K562 (cell line): ENCODE measurements around the gene POLD2. TPM values are rescaled to one million over a fixed set of nuclear protein-coding genes. Genes with fewer than 3 reads are reported as not detected.

Source experiments
- ATAC-seq: fragments of 200-7000 bp; cut with Tn5 transposase; 3 replicates; pipeline ENCODE4 v1.9.1; 2020; ENCODE audit warnings: moderate library complexity
- BruUV-seq: library from RNA; stranded (reverse); fragments of 400-500 nt; replicated peaks from 2 replicates; lab custom pipeline; 2021; lab: Mats Ljungman, UMichigan
- CTCF ChIA-PET: fragments of 300-600 bp; formaldehyde crosslinking; extraction: SDS; loops from one replicate; lab custom pipeline; 2021; ENCODE audit warnings: low intra/inter-chr PET ratio; lab: Yijun Ruan, JAX
- POLR2A ChIA-PET: fragments of 300-600, 350-650 bp; sonication (Branson Sonifier 250); formaldehyde crosslinking; extraction: SDS; loops from one replicate; lab custom pipeline; 2021; ENCODE audit warnings: antibody characterized with exemption, inconsistent platforms; lab: Yijun Ruan, JAX
- DNase-seq, 4 experiments: peaks; one replicate each; pipeline versions ENCODE4 v3.0.0 to v3.0.0-alpha.2; 2011 to 2018; ENCODE audit warnings: low spot score in 3 of 4, mixed read lengths in 3 of 4; ENCODE audit errors: extremely low read depth in 1 of 4
- FAIRE-seq: peaks from 2 replicates; lab custom pipeline; 2011; peaks lifted over from hg19 to GRCh38; lab: Jason Lieb, UNC
- H2AFZ ChIP-seq: 2 replicates; pipeline ENCODE4 v1.6.0; 2011; ENCODE audit warnings: low read depth, low read length, control low read depth, inconsistent platforms
- H3K27ac ChIP-seq: fragments of 200-600 bp; 3 replicates; pipeline ENCODE4 v1.8.0; 2011; ENCODE audit warnings: low read depth, mild to moderate bottlenecking, control low read depth, inconsistent platforms, low read length, moderate library complexity, mixed read lengths; ENCODE audit errors: extremely low read depth
- H3K27me3 ChIP-seq, 2 experiments: fragments of 300-600 bp in 1 of 2; 2 replicates in 1 of 2; 3 replicates in 1 of 2; pipeline versions ENCODE4 v1.6.0 to v1.8.0; 2011; ENCODE audit warnings: inconsistent platforms in 2 of 2, low read length in 2 of 2, mild to moderate bottlenecking in 1 of 2, mixed read lengths in 1 of 2, moderate library complexity in 1 of 2; ENCODE audit not compliant: control insufficient read depth in 2 of 2, insufficient read depth in 2 of 2
- H3K36me3 ChIP-seq: fragments of 300-600 bp; 3 replicates; pipeline ENCODE4 v1.8.0; 2011; ENCODE audit warnings: mild to moderate bottlenecking, low read length, inconsistent platforms; ENCODE audit not compliant: control insufficient read depth, insufficient read depth
- H3K4me1 ChIP-seq, 2 experiments: fragments of 200-600 bp in 1 of 2; replicated peaks in 1 of 2; 2 replicates in 1 of 2; 3 replicates in 1 of 2; pipeline versions ENCODE4 v1.5.1 to v1.8.0; 2011; ENCODE audit warnings: inconsistent platforms in 2 of 2, low read length in 2 of 2, mild to moderate bottlenecking in 1 of 2, mixed read lengths in 1 of 2, moderate library complexity in 1 of 2; ENCODE audit not compliant: control insufficient read depth in 2 of 2, insufficient read depth in 2 of 2
- H3K4me2 ChIP-seq: 2 replicates; pipeline ENCODE4 v1.6.1; 2011; ENCODE audit warnings: low read length, control low read depth, inconsistent platforms, mixed read lengths; ENCODE audit not compliant: insufficient read depth
- H3K4me3 ChIP-seq: fragments of 200-600 bp; sonication (generic), shearing (Covaris generic); 2 replicates; pipeline ENCODE4 v1.5.1; 2016; ENCODE audit warnings: control low read depth, inconsistent platforms
- H3K79me2 ChIP-seq: fragments of 200-600 bp; 3 replicates; pipeline ENCODE4 v1.8.0; 2011; ENCODE audit warnings: low read length, inconsistent platforms; ENCODE audit not compliant: control insufficient read depth, insufficient read depth
- H3K9ac ChIP-seq, 2 experiments: 2 replicates each; pipeline versions ENCODE4 v1.6.0 to v1.6.1; 2011; ENCODE audit warnings: low read depth in 2 of 2, low read length in 2 of 2, control low read depth in 1 of 2, inconsistent platforms in 1 of 2, mild to moderate bottlenecking in 1 of 2, mixed read lengths in 1 of 2; ENCODE audit not compliant: insufficient read depth in 1 of 2
- H3K9me1 ChIP-seq: one replicate; pipeline ENCODE4 v1.6.0; 2011; ENCODE audit warnings: inconsistent platforms, mild to moderate bottlenecking, low read length, moderate library complexity; ENCODE audit not compliant: control insufficient read depth, insufficient read depth
- H3K9me3 ChIP-seq: replicated peaks from 2 replicates; pipeline ENCODE4 v1.5.1; 2011; ENCODE audit warnings: low read depth, low read length, inconsistent platforms; ENCODE audit not compliant: control insufficient read depth, insufficient read depth
- H4K20me1 ChIP-seq: replicated peaks from 2 replicates; pipeline ENCODE4 v1.6.1; 2011; ENCODE audit warnings: low read length, inconsistent platforms, mixed read lengths; ENCODE audit not compliant: control insufficient read depth, insufficient read depth
- ATF6 ChIP-seq: sonication (generic); formaldehyde crosslinking; IDR thresholded peaks from 2 replicates; pipeline ENCODE4 v1.4.0; 2020; ENCODE audit warnings: mild to moderate bottlenecking, missing genetic modification reagents
- CREM ChIP-seq: IDR thresholded peaks from 2 replicates; pipeline ENCODE4 v1.6.1; 2014; ENCODE audit warnings: antibody characterized with exemption, low read depth
- E2F1 ChIP-seq: sonication (generic); formaldehyde crosslinking; IDR thresholded peaks from 2 replicates; pipeline ENCODE4 v1.8.1; 2023; ENCODE audit warnings: mild to moderate bottlenecking, missing genetic modification reagents, moderate library complexity
- E2F5 ChIP-seq: sonication (generic); formaldehyde crosslinking; IDR thresholded peaks from 2 replicates; pipeline ENCODE4 v1.8.0; 2022; ENCODE audit warnings: mild to moderate bottlenecking, missing genetic modification reagents
- EP300 ChIP-seq: IDR thresholded peaks from 2 replicates; pipeline ENCODE4 v1.6.1; 2012; ENCODE audit warnings: low read length, improper control_type of control experiment
- LEF1 ChIP-seq: fragments of 450-650 bp; IDR thresholded peaks from 2 replicates; pipeline ENCODE4 v1.6.1; 2016; ENCODE audit warnings: mild to moderate bottlenecking
- NEUROD1 ChIP-seq: fragments of 150-350 bp; IDR thresholded peaks from 2 replicates; pipeline ENCODE4 v1.6.1; 2014; ENCODE audit warnings: borderline replicate concordance, low read length, low read depth; ENCODE audit not compliant: partially characterized antibody
- SIN3B ChIP-seq: fragments of 450-650 bp; IDR thresholded peaks from 2 replicates; pipeline ENCODE4 v1.6.1; 2017; ENCODE audit warnings: low read depth, mild to moderate bottlenecking, moderate library complexity
- SRSF3 ChIP-seq: fragments of 200-400 bp; formaldehyde crosslinking; IDR thresholded peaks from 2 replicates; pipeline ENCODE4 v1.6.1; 2016; ENCODE audit warnings: mild to moderate bottlenecking, low read length, moderate library complexity; ENCODE audit not compliant: insufficient read depth
- TCF7L2 ChIP-seq: fragments of 150-350 bp; IDR thresholded peaks from 2 replicates; pipeline ENCODE4 v1.6.1; 2016; ENCODE audit warnings: low read depth, mild to moderate bottlenecking, low read length, moderate library complexity
- U2AF1 ChIP-seq: fragments of 200-400 bp; formaldehyde crosslinking; optimal IDR thresholded peaks from 2 replicates; pipeline ENCODE3; 2017; ENCODE audit warnings: mild to moderate bottlenecking, low read depth, low read length, moderate library complexity
- VEZF1 ChIP-seq: fragments of 200-800 bp; sonication (Bioruptor generic); IDR thresholded peaks from 2 replicates; pipeline ENCODE4 v1.6.1; 2017; ENCODE audit warnings: missing genetic modification characterization, missing compliant biosample characterization
- WGBS: fragments of 100-300 bp; shearing (Covaris generic); methylation state at CpG from one replicate; pipeline ENCODE4 v1.1.6; 2016; ENCODE audit warnings: low coverage, mixed read lengths; ENCODE audit not compliant: insufficient coverage; ENCODE audit errors: missing lambda C conversion rate; 5-methylcytosine and 5-hydroxymethylcytosine counted together
- in situ Hi-C: fragments of 300-500 bp; cut with MboI; formaldehyde crosslinking; loops from 4 replicates; pipeline ENCODE4 v1.15.0; 2018; ENCODE audit warnings: inconsistent platforms, mixed read lengths
- intact Hi-C: fragments of 100-400 bp; cut with micrococcal nuclease; formaldehyde crosslinking; loops from 2 replicates; pipeline ENCODE4 v1.14.2; 2022
- polyA plus RNA-seq, 8 experiments: library from polyadenylated mRNA; depleted of rRNA in 4 of 8; stranded (reverse) in 5 of 8; unstranded in 3 of 8; fragments of >200 nt; fragmentation: Nextera tagmentation in 2 of 8; fragmentation: Illumina TruSeq in 1 of 8; extraction: Ambion mirVana in 2 of 8; extraction: Trizol in 1 of 8; gene quantifications; 2 replicates each; pipeline versions ENCODE4 v1.2.1 to v1.2.3, GENCODE V29; 2011 to 2014; ENCODE audit warnings: inconsistent platforms in 1 of 8, missing spikeins in 1 of 8
- total RNA-seq, 7 experiments: library from RNA; depleted of rRNA in 6 of 7; stranded (reverse); fragments of >200 nt in 6 of 7; fragmentation: Illumina TruSeq in 2 of 7; extraction: Trizol in 2 of 7; gene quantifications; 2 replicates each; pipeline versions ENCODE4 v1.2.1 to v1.2.3, GENCODE V29; 2011 to 2021; ENCODE audit warnings: low replicate concordance in 1 of 7
- TF ChIP-seq, protein P1 (sequence below): sonication (generic); formaldehyde crosslinking; IDR thresholded peaks from 2 replicates; pipeline ENCODE4 v1.8.1; 2022; ENCODE audit warnings: missing genetic modification reagents

The POLD2 gene
- total and polyA plus RNA-seq, 9 of the 15 experiments (the other 6 are each of a cell fraction or from before 2014, with no cell fraction given), result 29.7 to 259 (median 225) TPM

- TF ChIP-seq ATF6 (CRISPR knock-in tag) (no peak), NEUROD1 (no peak), SRSF3 (no peak)
- TF ChIP-seq, protein P1, sequence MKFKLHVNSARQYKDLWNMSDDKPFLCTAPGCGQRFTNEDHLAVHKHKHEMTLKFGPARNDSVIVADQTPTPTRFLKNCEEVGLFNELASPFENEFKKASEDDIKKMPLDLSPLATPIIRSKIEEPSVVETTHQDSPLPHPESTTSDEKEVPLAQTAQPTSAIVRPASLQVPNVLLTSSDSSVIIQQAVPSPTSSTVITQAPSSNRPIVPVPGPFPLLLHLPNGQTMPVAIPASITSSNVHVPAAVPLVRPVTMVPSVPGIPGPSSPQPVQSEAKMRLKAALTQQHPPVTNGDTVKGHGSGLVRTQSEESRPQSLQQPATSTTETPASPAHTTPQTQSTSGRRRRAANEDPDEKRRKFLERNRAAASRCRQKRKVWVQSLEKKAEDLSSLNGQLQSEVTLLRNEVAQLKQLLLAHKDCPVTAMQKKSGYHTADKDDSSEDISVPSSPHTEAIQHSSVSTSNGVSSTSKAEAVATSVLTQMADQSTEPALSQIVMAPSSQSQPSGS (CRISPR knock-in tag), result no peak
Measured at GRCh38 chr7:44074349-44074695, 49.0 kb downstream of the POLD2 start (continued).

DNA sequence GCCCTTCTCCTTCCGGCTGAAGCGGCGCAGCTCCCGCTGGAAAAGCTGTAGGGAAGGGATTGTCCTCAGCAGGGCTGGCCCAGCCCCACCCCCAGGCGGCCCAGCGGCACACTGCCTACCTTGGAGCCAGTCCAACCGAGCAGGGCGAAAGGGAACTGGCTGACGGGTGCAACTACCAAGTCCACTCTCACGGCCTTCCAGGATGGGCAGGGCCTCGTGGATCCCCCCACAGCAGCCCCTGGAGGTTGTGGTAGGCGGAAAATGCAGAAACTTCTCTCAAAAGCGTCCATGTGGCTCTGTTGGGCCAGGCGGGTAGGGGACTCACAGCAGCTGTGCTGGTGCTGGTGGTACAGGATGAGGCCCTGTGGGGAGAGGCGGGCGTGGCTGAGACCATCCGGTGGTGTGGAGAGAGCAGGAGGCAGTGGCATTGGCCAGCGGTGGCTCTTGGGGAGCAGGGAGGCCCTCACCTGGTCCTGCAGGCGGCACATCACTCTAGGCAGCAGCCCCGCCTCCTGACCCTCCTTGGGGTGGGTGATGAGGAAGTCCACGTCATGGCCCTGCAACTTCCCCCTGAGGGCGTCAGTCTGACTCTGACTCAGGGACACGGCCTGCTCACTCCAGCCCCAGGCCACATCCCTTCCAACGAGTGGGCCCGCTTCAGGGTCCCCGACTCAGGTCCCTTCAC lies 49.5 kb downstream of the POLD2 start:
- ATAC-seq, result peak; percentile 57
- peaks cover 24% of the 10 kb centered on the region; the same call in 2 of the 3 replicates for H3K36me3 ChIP-seq
- intact Hi-C loops (loop anchor here (2.0 kb wide), 1 partner anchor 123 kb away; no protein-coding TSS in a partner anchor), in situ Hi-C loops (no loop called here)
- H3K9me3 ChIP-seq, result no peaks in the 10 kb centered on the region
- H3K9me1 ChIP-seq, result peaks cover 4% of the 10 kb centered on the region
- POLR2A ChIA-PET, result interaction anchor here (1.3 kb wide), 1 partner anchor 9 kb away, joined by 4 read pairs; no protein-coding TSS in a partner anchor
- BruUV-seq, result no TSS peak
- no peak overlapping the region for H3K27ac ChIP-seq
- no peak overlapping the region for H3K4me3 ChIP-seq
- H3K9ac ChIP-seq, result peak overlapping the region in 1 of 2 experiments; percentile 40; a peak in 1 of 4 replicates
- H2AFZ ChIP-seq, result no peak overlapping the region
- DNase-seq, result no peak
- H3K79me2 ChIP-seq, result no peaks in the 10 kb centered on the region
- CTCF ChIA-PET, result no interaction called here
- H3K4me1 ChIP-seq, result peaks cover 0 to 11% of the 10 kb centered on the region in 2 experiments; a peak in 2 of 5 replicates
- H3K27me3 ChIP-seq, result no peaks in the 10 kb centered on the region
- peaks cover 13% of the 10 kb centered on the region; the same call in 1 of the 2 replicates for H4K20me1 ChIP-seq
- H3K4me2 ChIP-seq, result no peak overlapping the region
- WGBS, result 72% methylated on average over 26 of the region's 26 CpGs
- FAIRE-seq, result no peak
- TF ChIP-seq E2F5 (no peak), EP300 (no peak), TCF7L2 (no peak), LEF1 (no peak), E2F1 (no peak), U2AF1 (no peak), VEZF1 (no peak), SIN3B (no peak), CREM (peak; percentile 64)
